ENCODE data around the gene MAP3K7. TPM values are rescaled to one million over a fixed set of nuclear protein-coding genes. Genes with fewer than 3 reads are reported as not detected.

The MAP3K7 gene
- total RNA-seq, 2 experiments from 2014 or later, result 27.5 to 32.6 TPM

- H3K9me3 Mint-ChIP-seq (ENCODE audit: low read depth), result no peaks in the 10 kb centered on the region
- intact Hi-C loops (cut with DNase I, micrococcal nuclease), result no loop called here
- peaks cover 33% of the 10 kb centered on the region for H3K27me3 Mint-ChIP-seq
- DNase-seq, result no peak
- POLR2A ChIA-PET, result no interaction called here
- no peaks in the 10 kb centered on the region for H3K36me3 Mint-ChIP-seq (ENCODE audit: low read depth)
- no peak for ATAC-seq
- H3K4me1 Mint-ChIP-seq, result no peaks in the 10 kb centered on the region
- no peak overlapping the region for H3K4me3 Mint-ChIP-seq
- no peak overlapping the region for H3K27ac Mint-ChIP-seq
- CTCF ChIA-PET, result no interaction called here
These were observed 12.3 kb upstream of the MAP3K7 start for GRCh38 chr6:90599151-90599550.

GRCh38 chr6:90598192-90598951, 11.5 kb upstream of the MAP3K7 start:
- Mint-ChIP-seq H3K4me1 (no peaks in the 10 kb centered on the region), H3K36me3 (ENCODE audit: low read depth) (no peaks in the 10 kb centered on the region), H3K9me3 (ENCODE audit: low read depth) (no peaks in the 10 kb centered on the region), H3K4me3 (no peak overlapping the region), H3K27me3 (peaks cover 34% of the 10 kb centered on the region), H3K27ac (no peak overlapping the region)
- ChIA-PET CTCF (no interaction called here), POLR2A (no interaction called here)
- intact Hi-C loops (cut with DNase I, micrococcal nuclease), result no loop called here
- ATAC-seq, result no peak
- DNase-seq, result no peak

GRCh38 chr6:90596967-90597539, 10.2 kb upstream of the MAP3K7 start:
- Mint-ChIP-seq H3K4me1 (no peaks in the 10 kb centered on the region), H3K36me3 (ENCODE audit: low read depth) (no peaks in the 10 kb centered on the region), H3K9me3 (ENCODE audit: low read depth) (no peaks in the 10 kb centered on the region), H3K27ac (no peak overlapping the region), H3K4me3 (no peak overlapping the region), H3K27me3 (peaks cover 29% of the 10 kb centered on the region)
- ChIA-PET CTCF (interaction anchor here (0.5 kb wide), 1 partner anchor 1603 kb away, joined by 3 read pairs; no protein-coding TSS in a partner anchor), POLR2A (no interaction called here)
- no peak for DNase-seq
- intact Hi-C loops (cut with DNase I, micrococcal nuclease), result no loop called here
- ATAC-seq, result no peak

- ChIA-PET CTCF (no interaction called here), POLR2A (no interaction called here)
- intact Hi-C loops (cut with DNase I, micrococcal nuclease), result no loop called here
- ATAC-seq, result no peak
- Mint-ChIP-seq H3K36me3 (ENCODE audit: low read depth) (no peaks in the 10 kb centered on the region), H3K4me1 (no peaks in the 10 kb centered on the region), H3K4me3 (no peak overlapping the region), H3K27ac (no peak overlapping the region), H3K27me3 (peaks cover 30% of the 10 kb centered on the region), H3K9me3 (ENCODE audit: low read depth) (no peaks in the 10 kb centered on the region)
- DNase-seq, result no peak
These were observed 9.0 kb upstream of the MAP3K7 start for GRCh38 chr6:90595854-90596253.

- intact Hi-C loops (cut with DNase I, micrococcal nuclease), result loop anchor here (2.0 to 10.0 kb wide), 7 partner anchors 189 to 1506 kb away; partner anchors contain the start of genes ANKRD6 (in 1 of the 2), PNRC1 (in 1 of the 2), RRAGD (in 1 of the 2) and UBE2J1 (in 1 of the 2)
- Mint-ChIP-seq H3K9me3 (ENCODE audit: low read depth) (no peaks in the 10 kb centered on the region), H3K36me3 (ENCODE audit: low read depth) (peaks cover 4% of the 10 kb centered on the region), H3K4me1 (peaks cover 43% of the 10 kb centered on the region), H3K27me3 (peaks cover 4% of the 10 kb centered on the region), H3K27ac (peak overlapping the region; percentile 98), H3K4me3 (peak overlapping the region; percentile 95)
- DNase-seq, result peak; percentile 63
- ATAC-seq, result peak; percentile 9
- ChIA-PET POLR2A (no interaction called here), CTCF (interaction anchor here (0.7 to 0.9 kb wide), 4 partner anchors 114 to 646 kb away, joined by 3 to 4 read pairs (median 3); no protein-coding TSS in a partner anchor)
These were observed 381 bp downstream of the MAP3K7 start for GRCh38 chr6:90586546-90586835.

- peaks cover 2% of the 10 kb centered on the region for H3K27me3 Mint-ChIP-seq
- H3K27ac Mint-ChIP-seq, result peak overlapping the region; percentile 64
- H3K4me3 Mint-ChIP-seq, result peak overlapping the region; percentile 95
- ATAC-seq (no peak), DNase-seq (no peak)
- peaks cover 4% of the 10 kb centered on the region for H3K36me3 Mint-ChIP-seq (ENCODE audit: low read depth)
- H3K4me1 Mint-ChIP-seq, result peaks cover 45% of the 10 kb centered on the region
- POLR2A ChIA-PET, result no interaction called here
- CTCF ChIA-PET, result interaction anchor here (0.9 kb wide), 2 partner anchors 17 to 30 kb away, joined by 3 read pairs; no protein-coding TSS in a partner anchor
- no peaks in the 10 kb centered on the region for H3K9me3 Mint-ChIP-seq (ENCODE audit: low read depth)
- intact Hi-C loops (cut with DNase I, micrococcal nuclease), result loop anchor here (1.0 to 10.0 kb wide), 7 partner anchors 187 to 1232 kb away; partner anchors contain the start of genes ANKRD6 (in 1 of the 2), RRAGD (in 1 of the 2) and UBE2J1 (in 1 of the 2)
These were observed 2.1 kb downstream of the MAP3K7 start for GRCh38 chr6:90584636-90585255.

- CTCF ChIA-PET, result interaction anchor here (0.9 kb wide), 1 partner anchor 29 kb away, joined by 3 read pairs; no protein-coding TSS in a partner anchor
- Mint-ChIP-seq H3K4me3 (peak overlapping the region; percentile 95), H3K4me1 (peaks cover 47% of the 10 kb centered on the region), H3K27me3 (peaks cover 2% of the 10 kb centered on the region), H3K9me3 (ENCODE audit: low read depth) (no peaks in the 10 kb centered on the region), H3K36me3 (ENCODE audit: low read depth) (peaks cover 4% of the 10 kb centered on the region), H3K27ac (peak overlapping the region; percentile 64)
- no peak for ATAC-seq
- intact Hi-C loops (cut with DNase I, micrococcal nuclease), result loop anchor here in 1 of 2 experiments (1.0 to 10.0 kb wide), 3 partner anchors 296 to 1149 kb away; partner anchors contain the start of gene ANKRD6
- POLR2A ChIA-PET, result no interaction called here
- no peak for DNase-seq
These were observed 2.9 kb downstream of the MAP3K7 start for GRCh38 chr6:90583836-90584481.

GRCh38 chr6:90583179-90583835, 3.6 kb downstream of the MAP3K7 start:
- ChIA-PET POLR2A (no interaction called here), CTCF (no interaction called here)
- H3K27me3 Mint-ChIP-seq, result no peaks in the 10 kb centered on the region
- H3K4me1 Mint-ChIP-seq, result peaks cover 46% of the 10 kb centered on the region
- H3K36me3 Mint-ChIP-seq (ENCODE audit: low read depth), result peaks cover 4% of the 10 kb centered on the region
- H3K9me3 Mint-ChIP-seq (ENCODE audit: low read depth), result no peaks in the 10 kb centered on the region
- peak overlapping the region; percentile 58 for H3K27ac Mint-ChIP-seq
- ATAC-seq, result peak; percentile 2
- intact Hi-C loops (cut with DNase I, micrococcal nuclease), result loop anchor here in 1 of 2 experiments (10.0 kb wide), 2 partner anchors 579 to 1149 kb away; partner anchors contain the start of gene ANKRD6
- H3K4me3 Mint-ChIP-seq, result no peak overlapping the region
- DNase-seq, result no peak

- no peaks in the 10 kb centered on the region for H3K27me3 Mint-ChIP-seq
- ATAC-seq, result no peak
- no peak for DNase-seq
- CTCF ChIA-PET, result interaction anchor here (0.7 to 1.0 kb wide), 2 partner anchors 97 to 432 kb away, joined by 3 read pairs; no protein-coding TSS in a partner anchor
- peaks cover 37% of the 10 kb centered on the region for H3K4me1 Mint-ChIP-seq
- H3K9me3 Mint-ChIP-seq (ENCODE audit: low read depth), result no peaks in the 10 kb centered on the region
- no peak overlapping the region for H3K4me3 Mint-ChIP-seq
- H3K36me3 Mint-ChIP-seq (ENCODE audit: low read depth), result no peaks in the 10 kb centered on the region
- intact Hi-C loops (cut with DNase I, micrococcal nuclease), result loop anchor here in 1 of 2 experiments (10.0 kb wide), 2 partner anchors 576 to 1146 kb away; partner anchors contain the start of gene ANKRD6
- POLR2A ChIA-PET, result no interaction called here
- H3K27ac Mint-ChIP-seq, result no peak overlapping the region
These were observed 5.7 kb downstream of the MAP3K7 start for GRCh38 chr6:90581146-90581545.

- no peaks in the 10 kb centered on the region for H3K9me3 Mint-ChIP-seq (ENCODE audit: low read depth)
These were observed 7.8 kb downstream of the MAP3K7 start for GRCh38 chr6:90578894-90579549.

More at GRCh38 chr6:90578894-90579549, 7.8 kb downstream of the MAP3K7 start:
- H3K27ac Mint-ChIP-seq, result no peak overlapping the region
- no peak overlapping the region for H3K4me3 Mint-ChIP-seq
- peaks cover 26% of the 10 kb centered on the region for H3K4me1 Mint-ChIP-seq
- no peaks in the 10 kb centered on the region for H3K27me3 Mint-ChIP-seq
- POLR2A ChIA-PET, result interaction anchor here (1.1 kb wide), 1 partner anchor 8 kb away, joined by 3 read pairs; the partner anchor contains the start of gene MAP3K7
- CTCF ChIA-PET, result interaction anchor here (1.0 kb wide), 1 partner anchor 9 kb away, joined by 3 read pairs; no protein-coding TSS in a partner anchor
- DNase-seq (no peak), ATAC-seq (no peak)
- intact Hi-C loops (cut with DNase I, micrococcal nuclease), result no loop called here
- no peaks in the 10 kb centered on the region for H3K36me3 Mint-ChIP-seq (ENCODE audit: low read depth)

All from activated CD4-positive, alpha-beta T cell treated with anti-CD3 and anti-CD28 coated beads for 36 hours (primary cell).